A673 (cell line): Measurements from ENCODE around the gene NKX2-4. TPM values are rescaled to one million over a fixed set of nuclear protein-coding genes. Genes with fewer than 3 reads are reported as not detected.

Source experiments
- BruUV-seq: library from RNA; stranded (reverse); fragments of 400-500 nt; replicated peaks from 2 replicates; lab custom pipeline; 2021; lab: Mats Ljungman, UMichigan
- CTCF ChIA-PET: fragments of 300-600 bp; sonication (Branson Sonifier 250); formaldehyde crosslinking; loops from one replicate; lab custom pipeline; 2022; ENCODE audit warnings: antibody characterized with exemption; lab: Charles Lee
- POLR2A ChIA-PET: fragments of 300-600 bp; sonication (Branson Sonifier 250); formaldehyde crosslinking; loops from one replicate; lab custom pipeline; 2022; ENCODE audit warnings: antibody characterized with exemption; ENCODE audit not compliant: low non-redundant PET; lab: Charles Lee
- DNase-seq: peaks from one replicate; pipeline ENCODE4 v3.0.0-alpha.2; 2015; ENCODE audit warnings: low spot score
- H3K27ac ChIP-seq: fragments of 200-600 bp; sonication (generic); 2 replicates; pipeline ENCODE4 v1.5.1; 2016; ENCODE audit warnings: mixed run types, low read depth, mild to moderate bottlenecking, mixed read lengths, antibody characterized with exemption, low read length; ENCODE audit not compliant: poor library complexity, severe bottlenecking
- H3K27me3 ChIP-seq: fragments of 200-600 bp; sonication (generic); replicated peaks from 2 replicates; pipeline ENCODE4 v1.6.1; 2017; ENCODE audit warnings: mixed run types, low read depth, mild to moderate bottlenecking, mixed read lengths, antibody characterized with exemption, low read length; ENCODE audit not compliant: insufficient read depth, poor library complexity
- H3K36me3 ChIP-seq: fragments of 200-600 bp; sonication (generic); 2 replicates; pipeline ENCODE4 v1.6.1; 2016; ENCODE audit warnings: mixed run types, mild to moderate bottlenecking, mixed read lengths, antibody characterized with exemption, low read length; ENCODE audit not compliant: insufficient read depth, poor library complexity, severe bottlenecking
- H3K4me1 ChIP-seq: fragments of 200-600 bp; sonication (generic); 2 replicates; pipeline ENCODE4 v1.6.1; 2017; ENCODE audit warnings: mixed run types, mild to moderate bottlenecking, mixed read lengths, antibody characterized with exemption, low read length; ENCODE audit not compliant: insufficient read depth, poor library complexity, severe bottlenecking
- H3K4me3 ChIP-seq: fragments of 200-600 bp; sonication (generic); 2 replicates; pipeline ENCODE4 v1.5.1; 2016; ENCODE audit warnings: low read depth, mixed run types, mild to moderate bottlenecking, mixed read lengths, low read length; ENCODE audit not compliant: poor library complexity, severe bottlenecking
- H3K9me3 ChIP-seq: fragments of 200-600 bp; sonication (generic); 2 replicates; pipeline ENCODE4 v1.6.1; 2016; ENCODE audit warnings: mixed run types, low read depth, mild to moderate bottlenecking, mixed read lengths, antibody characterized with exemption, low read length; ENCODE audit not compliant: poor library complexity, severe bottlenecking
- EZH2 ChIP-seq: fragments of 200-600 bp; sonication (generic); IDR thresholded peaks from 2 replicates; pipeline ENCODE4 v1.6.1; 2017; ENCODE audit warnings: borderline replicate concordance, low read depth, mild to moderate bottlenecking, mixed read lengths, antibody characterized with exemption, low read length; ENCODE audit not compliant: poor library complexity, severe bottlenecking
- intact Hi-C: fragments of 100-400 bp; cut with micrococcal nuclease; formaldehyde crosslinking; loops from one replicate; pipeline ENCODE4 v1.10.0; 2022; ENCODE audit not compliant: unreplicated experiment
- total RNA-seq: library from RNA; stranded (reverse); gene quantifications from 2 replicates; pipeline ENCODE4 v1.2.3, GENCODE V29; 2021
- TF ChIP-seq, protein P1 (sequence below): fragments of 300-800, 200-600 bp; sonication (generic); conservative IDR thresholded peaks from 2 replicates; pipeline ENCODE4 v1.5.1; 2017; ENCODE audit warnings: low read depth, mild to moderate bottlenecking, antibody characterized with exemption, low read length, moderate library complexity, mixed read lengths

Gene NKX2-4
- total RNA-seq, 1 experiment from 2014 or later: 0.13 TPM

DNA sequence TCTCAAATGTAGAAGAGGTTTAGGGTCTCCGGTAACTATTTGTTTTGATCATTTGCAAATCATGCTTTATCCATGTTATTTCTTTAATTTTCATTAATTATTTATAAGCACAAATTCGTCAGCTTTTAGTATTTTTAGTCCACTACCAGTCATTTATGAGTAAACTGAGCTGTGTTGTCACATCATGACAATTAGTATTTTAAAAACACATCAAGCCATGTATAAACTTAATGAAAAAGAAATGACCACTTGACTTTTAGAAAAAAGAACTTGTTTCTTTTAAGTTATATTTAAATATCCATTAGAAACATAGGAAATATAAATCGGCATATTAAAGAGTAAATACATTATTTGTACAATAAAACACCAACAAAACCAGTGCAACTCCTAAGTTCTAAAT, 2.8 kb downstream of the NKX2-4 start:
- no peak for DNase-seq
- Histone ChIP-seq H3K27ac (no peak overlapping the region), H3K36me3 (no peaks in the 10 kb centered on the region), H3K4me1 (no peaks in the 10 kb centered on the region), H3K4me3 (no peak overlapping the region), H3K9me3 (no peaks in the 10 kb centered on the region), H3K27me3 (peaks cover 59% of the 10 kb centered on the region)
- ChIA-PET CTCF (no interaction called here), POLR2A (no interaction called here)
- no TSS peak for BruUV-seq
- TF ChIP-seq, protein P1, sequence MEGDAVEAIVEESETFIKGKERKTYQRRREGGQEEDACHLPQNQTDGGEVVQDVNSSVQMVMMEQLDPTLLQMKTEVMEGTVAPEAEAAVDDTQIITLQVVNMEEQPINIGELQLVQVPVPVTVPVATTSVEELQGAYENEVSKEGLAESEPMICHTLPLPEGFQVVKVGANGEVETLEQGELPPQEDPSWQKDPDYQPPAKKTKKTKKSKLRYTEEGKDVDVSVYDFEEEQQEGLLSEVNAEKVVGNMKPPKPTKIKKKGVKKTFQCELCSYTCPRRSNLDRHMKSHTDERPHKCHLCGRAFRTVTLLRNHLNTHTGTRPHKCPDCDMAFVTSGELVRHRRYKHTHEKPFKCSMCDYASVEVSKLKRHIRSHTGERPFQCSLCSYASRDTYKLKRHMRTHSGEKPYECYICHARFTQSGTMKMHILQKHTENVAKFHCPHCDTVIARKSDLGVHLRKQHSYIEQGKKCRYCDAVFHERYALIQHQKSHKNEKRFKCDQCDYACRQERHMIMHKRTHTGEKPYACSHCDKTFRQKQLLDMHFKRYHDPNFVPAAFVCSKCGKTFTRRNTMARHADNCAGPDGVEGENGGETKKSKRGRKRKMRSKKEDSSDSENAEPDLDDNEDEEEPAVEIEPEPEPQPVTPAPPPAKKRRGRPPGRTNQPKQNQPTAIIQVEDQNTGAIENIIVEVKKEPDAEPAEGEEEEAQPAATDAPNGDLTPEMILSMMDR: no peak
- TF ChIP-seq EZH2: no peak
- intact Hi-C loops: loop anchor here (10.0 kb wide), 1 partner anchor 530 kb away; no protein-coding TSS in a partner anchor

DNA sequence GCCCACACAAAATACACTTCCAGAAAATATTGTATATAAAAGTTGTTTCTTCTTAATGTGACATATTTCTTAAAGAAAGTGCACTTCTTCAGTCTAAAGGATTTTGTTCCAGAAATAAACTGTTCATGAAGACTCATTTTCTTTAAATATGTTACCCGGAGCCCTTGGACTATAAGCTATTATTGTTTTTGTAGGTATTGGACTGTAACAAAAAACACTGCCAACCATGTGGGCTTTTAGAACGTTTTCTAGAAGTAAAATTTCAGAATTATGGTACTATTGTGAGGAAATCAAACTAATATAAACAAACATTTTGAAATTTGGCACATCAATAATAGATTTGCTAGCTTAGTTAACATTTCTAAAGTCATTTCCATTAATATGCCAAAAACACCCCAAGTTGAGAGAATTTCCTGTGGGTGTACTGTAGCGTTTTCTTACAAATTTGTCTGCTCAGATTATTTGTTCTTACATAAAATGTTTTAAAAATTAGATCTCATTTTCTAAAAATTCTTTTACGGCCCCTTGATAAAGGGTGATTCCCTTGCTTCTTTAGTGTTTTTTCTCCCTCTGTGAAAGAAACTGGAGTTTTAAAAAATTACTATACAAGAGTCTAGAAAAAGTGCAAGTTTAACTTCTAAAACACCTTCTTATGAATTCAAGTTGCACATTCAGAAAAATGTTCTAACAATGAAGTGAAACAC, 3.4 kb downstream of the NKX2-4 start:
- Histone ChIP-seq H3K36me3 (peaks cover 4% of the 10 kb centered on the region), H3K27ac (no peak overlapping the region), H3K4me3 (no peak overlapping the region), H3K4me1 (no peaks in the 10 kb centered on the region), H3K9me3 (no peaks in the 10 kb centered on the region), H3K27me3 (peaks cover 53% of the 10 kb centered on the region)
- POLR2A ChIA-PET: interaction anchor here (0.6 kb wide), 1 partner anchor 23 kb away, joined by 3 read pairs; no protein-coding TSS in a partner anchor
- intact Hi-C loops: loop anchor here (10.0 kb wide), 1 partner anchor 529 kb away; no protein-coding TSS in a partner anchor
- TF ChIP-seq, protein P1: no peak
- no peak for TF ChIP-seq EZH2
- no TSS peak for BruUV-seq
- CTCF ChIA-PET: no interaction called here
- DNase-seq: no peak

DNA sequence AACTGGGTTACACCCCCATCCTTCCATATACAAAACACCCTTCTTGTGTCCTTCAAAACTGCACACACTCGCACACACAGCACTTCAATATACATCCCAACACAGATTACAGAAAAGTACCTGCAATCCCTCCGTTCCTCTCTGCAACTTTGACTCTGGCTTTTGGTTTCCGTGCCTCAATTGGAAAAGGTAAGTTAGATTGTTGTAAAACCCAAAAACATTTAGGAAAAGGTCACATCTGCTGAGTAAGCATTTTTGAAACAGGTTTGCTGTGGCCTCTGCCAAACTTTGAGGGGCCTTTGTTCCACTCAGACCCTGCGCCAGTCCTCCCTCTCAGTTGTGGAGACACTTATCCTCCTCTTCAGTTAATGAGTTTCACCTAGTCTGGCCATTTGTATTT, 4.2 kb downstream of the NKX2-4 start:
- Histone ChIP-seq H3K36me3 (peaks cover 12% of the 10 kb centered on the region), H3K4me3 (no peak overlapping the region), H3K9me3 (no peaks in the 10 kb centered on the region), H3K4me1 (no peaks in the 10 kb centered on the region), H3K27me3 (peaks cover 45% of the 10 kb centered on the region), H3K27ac (no peak overlapping the region)
- intact Hi-C loops: loop anchor here (10.0 kb wide), 1 partner anchor 528 kb away; no protein-coding TSS in a partner anchor
- no peak for TF ChIP-seq EZH2
- TF ChIP-seq, protein P1: no peak
- no peak for DNase-seq
- no TSS peak for BruUV-seq
- POLR2A ChIA-PET: no interaction called here
- CTCF ChIA-PET: no interaction called here
